ENCODE measurements around the gene FLT1.
A peak's percentile ranks its signal among the peaks of the same experiment; 100 is the strongest.

Gene FLT1

GRCh38 chr13:28324181-28324789 is 170.6 kb downstream of the FLT1 start:
- DNase-seq = peak in 36 of 58 donors; percentile 1 to 48 (median 12)

GRCh38 chr13:28322256-28322905 is 172.5 kb downstream of the FLT1 start:
- DNase-seq = no peak

GRCh38 chr13:28321756-28322155 is 173.2 kb downstream of the FLT1 start:
- DNase-seq = no peak

GRCh38 chr13:28320884-28321574 is 173.9 kb downstream of the FLT1 start:
- no peak for DNase-seq

GRCh38 chr13:28320209-28320608 is 174.7 kb downstream of the FLT1 start:
- DNase-seq = no peak

- DNase-seq = no peak
These were observed 175.4 kb downstream of the FLT1 start for GRCh38 chr13:28319528-28319927.

- DNase-seq = no peak
These were observed 176.4 kb downstream of the FLT1 start for GRCh38 chr13:28318496-28318895.

- no peak for DNase-seq
These were observed 178.1 kb downstream of the FLT1 start for GRCh38 chr13:28316836-28317235.

- DNase-seq = no peak
These were observed 178.8 kb downstream of the FLT1 start for GRCh38 chr13:28316129-28316528.

- no peak for DNase-seq
These were observed 180.0 kb downstream of the FLT1 start for GRCh38 chr13:28314879-28315278.

- DNase-seq = no peak
These were observed 181.3 kb downstream of the FLT1 start for GRCh38 chr13:28313579-28313978.

GRCh38 chr13:28306325-28306724 is 188.6 kb downstream of the FLT1 start:
- DNase-seq = no peak

- DNase-seq = no peak
These were observed 193.1 kb downstream of the FLT1 start for GRCh38 chr13:28301839-28302238.

GRCh38 chr13:28299916-28300315 is 195.0 kb downstream of the FLT1 start:
- no peak for DNase-seq

- DNase-seq = no peak
These were observed 197.6 kb downstream of the FLT1 start for GRCh38 chr13:28297341-28297740.

- DNase-seq = no peak
These were observed 208.7 kb downstream of the FLT1 start for GRCh38 chr13:28286263-28286662.

- no peak for DNase-seq
These were observed 211.3 kb downstream of the FLT1 start for GRCh38 chr13:28283600-28283999.

GRCh38 chr13:28282451-28282850 is 212.5 kb downstream of the FLT1 start:
- no peak for DNase-seq

GRCh38 chr13:28273919-28274318 is 221.0 kb downstream of the FLT1 start:
- no peak for DNase-seq

GRCh38 chr13:28271056-28271840 is 223.7 kb downstream of the FLT1 start:
- DNase-seq = no peak

GRCh38 chr13:28268800-28269223 is 226.1 kb downstream of the FLT1 start:
- no peak for DNase-seq

- no peak for DNase-seq
These were observed 227.4 kb downstream of the FLT1 start for GRCh38 chr13:28267497-28267896.
